WTC11 (cell line): ENCODE results near the gene BIRC2. TPM values are rescaled to one million over a fixed set of nuclear protein-coding genes. Genes with fewer than 3 reads are reported as not detected.

ENCODE experiments used
- ATAC-seq: fragments of 200-7000 bp; cut with Tn5 transposase; 2 replicates; pipeline ENCODE4 v1.10.0; 2021; ENCODE audit warnings: mild to moderate bottlenecking, moderate library complexity
- CTCF ChIA-PET: fragments of 300-600 bp; sonication (Branson Sonifier 250); formaldehyde crosslinking; loops from one replicate; lab custom pipeline; 2021; ENCODE audit warnings: antibody characterized with exemption; lab: Charles Lee
- POLR2A ChIA-PET: fragments of 350-600 bp; sonication (Branson Sonifier 250); formaldehyde crosslinking; loops from one replicate; lab custom pipeline; 2021; ENCODE audit warnings: antibody characterized with exemption; lab: Charles Lee
- DNase-seq: peaks from one replicate; pipeline ENCODE4 v3.0.0; 2021; ENCODE audit warnings: low spot score
- H3K27ac Mint-ChIP-seq: 2 replicates; pipeline ENCODE4 v1.8.0; 2021; ENCODE audit warnings: mixed read lengths
- H3K27me3 Mint-ChIP-seq: 2 replicates; pipeline ENCODE4 v1.8.0; 2021; ENCODE audit warnings: low read depth, mild to moderate bottlenecking, moderate library complexity, mixed read lengths
- H3K36me3 Mint-ChIP-seq: 2 replicates; pipeline ENCODE4 v1.8.0; 2021; ENCODE audit warnings: mixed read lengths
- H3K4me1 Mint-ChIP-seq: 2 replicates; pipeline ENCODE4 v1.8.0; 2022; ENCODE audit warnings: mixed read lengths
- H3K4me3 Mint-ChIP-seq: 2 replicates; pipeline ENCODE4 v1.8.0; 2021; ENCODE audit warnings: mild to moderate bottlenecking, moderate library complexity, mixed read lengths
- H3K9me3 Mint-ChIP-seq: 2 replicates; pipeline ENCODE4 v1.8.0; 2021; ENCODE audit warnings: mixed read lengths
- GRHL2 ChIP-seq: fragments of 250-450 bp; sonication (Bioruptor Pico); IDR thresholded peaks from 2 replicates; pipeline ENCODE4 v1.8.0; 2022; ENCODE audit warnings: mild to moderate bottlenecking, moderate library complexity; ENCODE audit not compliant: insufficient replicate concordance, severe bottlenecking
- JUN ChIP-seq: sonication (generic); formaldehyde crosslinking; IDR thresholded peaks from 2 replicates; pipeline ENCODE4 v1.8.0; 2023; ENCODE audit warnings: mild to moderate bottlenecking, missing genetic modification reagents
- OVOL2 ChIP-seq: fragments of 250-450 bp; sonication (Bioruptor Pico); IDR thresholded peaks from 2 replicates; pipeline ENCODE4 v1.9.0; 2021; ENCODE audit warnings: mild to moderate bottlenecking, borderline replicate concordance
- SMAD4 ChIP-seq: sonication (generic); formaldehyde crosslinking; IDR thresholded peaks from 2 replicates; pipeline ENCODE4 v1.8.0; 2022; ENCODE audit warnings: mild to moderate bottlenecking, missing genetic modification reagents
- SOX15 ChIP-seq: fragments of 250-450 bp; sonication (Bioruptor Pico); IDR thresholded peaks from 2 replicates; pipeline ENCODE4 v1.9.0; 2021; ENCODE audit warnings: mild to moderate bottlenecking
- TP53 ChIP-seq: sonication (generic); formaldehyde crosslinking; IDR thresholded peaks from 2 replicates; pipeline ENCODE4 v1.8.1; 2023; ENCODE audit warnings: mild to moderate bottlenecking, missing genetic modification reagents
- ZNF232 ChIP-seq: sonication (generic); formaldehyde crosslinking; IDR thresholded peaks from 2 replicates; pipeline ENCODE4 v1.8.0; 2022; ENCODE audit warnings: mild to moderate bottlenecking, missing genetic modification reagents
- ZNF416 ChIP-seq: fragments of 250-450 bp; sonication (Bioruptor Pico); IDR thresholded peaks from 2 replicates; pipeline ENCODE4 v1.9.0; 2021; ENCODE audit warnings: mild to moderate bottlenecking, inconsistent platforms
- total RNA-seq: library from RNA; stranded (reverse); gene quantifications from 3 replicates; pipeline ENCODE4 v1.2.3, GENCODE V29; 2021
- TF ChIP-seq, protein P1 (sequence below): sonication (generic); formaldehyde crosslinking; IDR thresholded peaks from 2 replicates; pipeline ENCODE4 v1.8.1; 2023; ENCODE audit warnings: mild to moderate bottlenecking, missing genetic modification reagents
- TF ChIP-seq, protein P2 (sequence below): sonication (generic); formaldehyde crosslinking; IDR thresholded peaks from 2 replicates; pipeline ENCODE4 v1.8.1; 2022; ENCODE audit warnings: low read depth, missing genetic modification reagents, borderline replicate concordance
- TF ChIP-seq, protein P3 (sequence below): sonication (generic); formaldehyde crosslinking; IDR thresholded peaks from 2 replicates; pipeline ENCODE4 v1.8.0; 2022; ENCODE audit warnings: missing genetic modification reagents
- TF ChIP-seq, protein P4 (sequence below): fragments of 250-450 bp; sonication (Bioruptor Pico); IDR thresholded peaks from 2 replicates; pipeline ENCODE4 v1.8.0; 2021; ENCODE audit warnings: mild to moderate bottlenecking
- TF ChIP-seq, protein P5 (sequence below): sonication (generic); formaldehyde crosslinking; IDR thresholded peaks from 2 replicates; pipeline ENCODE4 v1.8.1; 2023; ENCODE audit warnings: mild to moderate bottlenecking, missing genetic modification reagents
- TF ChIP-seq, protein P6 (sequence below): sonication (generic); formaldehyde crosslinking; IDR thresholded peaks from 2 replicates; pipeline ENCODE4 v1.8.1; 2022; ENCODE audit warnings: low read depth, mild to moderate bottlenecking, moderate library complexity, missing genetic modification reagents, borderline replicate concordance

BIRC2 gene
- total RNA-seq, 1 experiment from 2014 or later = 22.3 TPM

DNA sequence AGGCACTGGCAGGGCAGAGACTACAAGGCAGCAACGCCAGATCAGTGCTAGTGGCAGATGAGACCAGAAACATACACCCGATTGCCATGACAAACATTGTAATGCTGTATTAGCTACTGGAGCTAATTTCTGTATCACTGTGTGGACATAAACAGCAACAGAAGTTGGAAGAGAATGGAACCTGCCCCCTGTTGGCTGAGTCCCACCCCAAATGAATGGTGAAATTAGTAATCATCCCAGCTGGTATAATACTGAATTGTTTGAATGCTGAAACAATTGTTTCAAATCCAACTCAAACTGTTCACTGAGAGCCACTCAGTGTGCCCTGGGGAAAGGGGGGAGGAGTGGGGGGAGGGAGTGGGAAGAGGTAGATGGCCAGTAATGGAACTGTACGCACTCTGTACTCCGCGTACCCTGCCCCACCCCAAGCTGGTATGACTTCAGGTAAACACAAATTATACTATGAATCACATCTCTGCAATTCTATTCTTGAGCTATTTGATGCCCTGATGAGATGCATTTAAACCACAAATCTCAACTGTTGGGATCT lies 40.9 kb upstream of the BIRC2 start:
- peaks cover 24% of the 10 kb centered on the region for H3K36me3 Mint-ChIP-seq
- H3K27ac Mint-ChIP-seq = no peak overlapping the region
- ChIA-PET CTCF (interaction anchor here (0.7 to 1.5 kb wide), 9 partner anchors 11 to 360 kb away, joined by 3 to 10 read pairs (median 4); no protein-coding TSS in a partner anchor), POLR2A (no interaction called here)
- H3K27me3 Mint-ChIP-seq = no peaks in the 10 kb centered on the region; the same call in 1 of the 2 replicates
- peaks cover 26% of the 10 kb centered on the region for H3K9me3 Mint-ChIP-seq
- TF ChIP-seq TP53 (CRISPR knock-in tag) = no peak
- TF ChIP-seq JUN (CRISPR knock-in tag) = no peak
- TF ChIP-seq, protein P1, sequence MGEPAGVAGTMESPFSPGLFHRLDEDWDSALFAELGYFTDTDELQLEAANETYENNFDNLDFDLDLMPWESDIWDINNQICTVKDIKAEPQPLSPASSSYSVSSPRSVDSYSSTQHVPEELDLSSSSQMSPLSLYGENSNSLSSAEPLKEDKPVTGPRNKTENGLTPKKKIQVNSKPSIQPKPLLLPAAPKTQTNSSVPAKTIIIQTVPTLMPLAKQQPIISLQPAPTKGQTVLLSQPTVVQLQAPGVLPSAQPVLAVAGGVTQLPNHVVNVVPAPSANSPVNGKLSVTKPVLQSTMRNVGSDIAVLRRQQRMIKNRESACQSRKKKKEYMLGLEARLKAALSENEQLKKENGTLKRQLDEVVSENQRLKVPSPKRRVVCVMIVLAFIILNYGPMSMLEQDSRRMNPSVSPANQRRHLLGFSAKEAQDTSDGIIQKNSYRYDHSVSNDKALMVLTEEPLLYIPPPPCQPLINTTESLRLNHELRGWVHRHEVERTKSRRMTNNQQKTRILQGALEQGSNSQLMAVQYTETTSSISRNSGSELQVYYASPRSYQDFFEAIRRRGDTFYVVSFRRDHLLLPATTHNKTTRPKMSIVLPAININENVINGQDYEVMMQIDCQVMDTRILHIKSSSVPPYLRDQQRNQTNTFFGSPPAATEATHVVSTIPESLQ (CRISPR knock-in tag) = no peak
- TF ChIP-seq GRHL2 = no peak
- TF ChIP-seq, protein P2, sequence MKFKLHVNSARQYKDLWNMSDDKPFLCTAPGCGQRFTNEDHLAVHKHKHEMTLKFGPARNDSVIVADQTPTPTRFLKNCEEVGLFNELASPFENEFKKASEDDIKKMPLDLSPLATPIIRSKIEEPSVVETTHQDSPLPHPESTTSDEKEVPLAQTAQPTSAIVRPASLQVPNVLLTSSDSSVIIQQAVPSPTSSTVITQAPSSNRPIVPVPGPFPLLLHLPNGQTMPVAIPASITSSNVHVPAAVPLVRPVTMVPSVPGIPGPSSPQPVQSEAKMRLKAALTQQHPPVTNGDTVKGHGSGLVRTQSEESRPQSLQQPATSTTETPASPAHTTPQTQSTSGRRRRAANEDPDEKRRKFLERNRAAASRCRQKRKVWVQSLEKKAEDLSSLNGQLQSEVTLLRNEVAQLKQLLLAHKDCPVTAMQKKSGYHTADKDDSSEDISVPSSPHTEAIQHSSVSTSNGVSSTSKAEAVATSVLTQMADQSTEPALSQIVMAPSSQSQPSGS = no peak
- TF ChIP-seq SOX15 (CRISPR knock-in tag) = no peak
- H3K4me1 Mint-ChIP-seq = peaks cover 13% of the 10 kb centered on the region
- no peak overlapping the region for H3K4me3 Mint-ChIP-seq
- DNase-seq = no peak
- no peak for ATAC-seq

DNA sequence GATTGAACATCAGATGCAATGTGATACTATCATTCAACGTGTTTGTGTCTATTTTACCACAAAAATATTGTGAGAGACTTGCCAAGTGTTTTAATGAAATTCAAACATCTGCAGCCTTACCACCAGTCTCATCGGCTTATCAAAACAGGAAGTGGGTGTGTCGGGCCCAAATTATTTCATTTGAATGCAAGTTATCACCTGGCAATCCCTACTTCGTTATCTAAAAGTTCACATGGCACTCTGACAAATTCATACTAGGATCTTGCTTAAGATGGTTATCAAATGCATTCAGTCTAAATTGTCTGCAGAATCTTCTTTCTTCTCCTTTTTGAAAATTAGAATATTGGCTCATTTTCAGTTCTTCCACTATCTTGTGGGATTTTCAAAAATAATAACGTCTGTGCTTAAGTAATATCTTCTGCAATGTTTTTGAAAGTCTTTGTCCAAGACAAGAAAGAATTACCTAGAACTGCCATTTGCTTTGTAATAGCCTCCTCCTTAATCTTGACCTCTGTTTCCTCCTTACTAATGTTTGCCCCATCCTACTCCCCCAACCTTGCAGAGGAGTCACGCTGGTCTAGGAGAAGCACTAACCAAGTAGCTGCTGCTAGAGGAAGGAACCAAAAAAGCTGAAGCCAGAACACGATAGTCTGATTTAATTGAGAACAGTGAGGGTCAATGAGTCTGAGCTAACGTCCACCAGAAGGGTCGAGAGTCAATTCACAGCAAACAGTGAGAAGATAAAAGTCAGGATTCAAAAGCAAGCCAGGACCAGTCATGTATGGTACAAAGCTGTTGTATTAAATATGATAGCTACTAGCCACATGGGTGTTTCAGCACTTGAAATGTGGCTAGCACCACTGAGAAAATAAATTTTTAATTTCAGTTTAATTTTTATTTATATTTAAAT lies 39.9 kb upstream of the BIRC2 start:
- ATAC-seq = no peak
- H3K4me1 Mint-ChIP-seq = peaks cover 13% of the 10 kb centered on the region
- CTCF ChIA-PET = interaction anchor here (0.7 to 1.4 kb wide), 4 partner anchors 13 to 299 kb away, joined by 3 to 10 read pairs (median 6); no protein-coding TSS in a partner anchor
- H3K36me3 Mint-ChIP-seq = peaks cover 14% of the 10 kb centered on the region
- H3K4me3 Mint-ChIP-seq = no peak overlapping the region
- no peaks in the 10 kb centered on the region; the same call in 1 of the 2 replicates for H3K27me3 Mint-ChIP-seq
- DNase-seq = no peak
- POLR2A ChIA-PET = no interaction called here
- H3K9me3 Mint-ChIP-seq = peaks cover 17% of the 10 kb centered on the region
- TF ChIP-seq, protein P3, sequence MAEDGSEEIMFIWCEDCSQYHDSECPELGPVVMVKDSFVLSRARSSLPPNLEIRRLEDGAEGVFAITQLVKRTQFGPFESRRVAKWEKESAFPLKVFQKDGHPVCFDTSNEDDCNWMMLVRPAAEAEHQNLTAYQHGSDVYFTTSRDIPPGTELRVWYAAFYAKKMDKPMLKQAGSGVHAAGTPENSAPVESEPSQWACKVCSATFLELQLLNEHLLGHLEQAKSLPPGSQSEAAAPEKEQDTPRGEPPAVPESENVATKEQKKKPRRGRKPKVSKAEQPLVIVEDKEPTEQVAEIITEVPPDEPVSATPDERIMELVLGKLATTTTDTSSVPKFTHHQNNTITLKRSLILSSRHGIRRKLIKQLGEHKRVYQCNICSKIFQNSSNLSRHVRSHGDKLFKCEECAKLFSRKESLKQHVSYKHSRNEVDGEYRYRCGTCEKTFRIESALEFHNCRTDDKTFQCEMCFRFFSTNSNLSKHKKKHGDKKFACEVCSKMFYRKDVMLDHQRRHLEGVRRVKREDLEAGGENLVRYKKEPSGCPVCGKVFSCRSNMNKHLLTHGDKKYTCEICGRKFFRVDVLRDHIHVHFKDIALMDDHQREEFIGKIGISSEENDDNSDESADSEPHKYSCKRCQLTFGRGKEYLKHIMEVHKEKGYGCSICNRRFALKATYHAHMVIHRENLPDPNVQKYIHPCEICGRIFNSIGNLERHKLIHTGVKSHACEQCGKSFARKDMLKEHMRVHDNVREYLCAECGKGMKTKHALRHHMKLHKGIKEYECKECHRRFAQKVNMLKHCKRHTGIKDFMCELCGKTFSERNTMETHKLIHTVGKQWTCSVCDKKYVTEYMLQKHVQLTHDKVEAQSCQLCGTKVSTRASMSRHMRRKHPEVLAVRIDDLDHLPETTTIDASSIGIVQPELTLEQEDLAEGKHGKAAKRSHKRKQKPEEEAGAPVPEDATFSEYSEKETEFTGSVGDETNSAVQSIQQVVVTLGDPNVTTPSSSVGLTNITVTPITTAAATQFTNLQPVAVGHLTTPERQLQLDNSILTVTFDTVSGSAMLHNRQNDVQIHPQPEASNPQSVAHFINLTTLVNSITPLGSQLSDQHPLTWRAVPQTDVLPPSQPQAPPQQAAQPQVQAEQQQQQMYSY (CRISPR knock-in tag) = no peak
- TF ChIP-seq SMAD4 (no peak), ZNF416 (no peak)
- TF ChIP-seq, protein P4, sequence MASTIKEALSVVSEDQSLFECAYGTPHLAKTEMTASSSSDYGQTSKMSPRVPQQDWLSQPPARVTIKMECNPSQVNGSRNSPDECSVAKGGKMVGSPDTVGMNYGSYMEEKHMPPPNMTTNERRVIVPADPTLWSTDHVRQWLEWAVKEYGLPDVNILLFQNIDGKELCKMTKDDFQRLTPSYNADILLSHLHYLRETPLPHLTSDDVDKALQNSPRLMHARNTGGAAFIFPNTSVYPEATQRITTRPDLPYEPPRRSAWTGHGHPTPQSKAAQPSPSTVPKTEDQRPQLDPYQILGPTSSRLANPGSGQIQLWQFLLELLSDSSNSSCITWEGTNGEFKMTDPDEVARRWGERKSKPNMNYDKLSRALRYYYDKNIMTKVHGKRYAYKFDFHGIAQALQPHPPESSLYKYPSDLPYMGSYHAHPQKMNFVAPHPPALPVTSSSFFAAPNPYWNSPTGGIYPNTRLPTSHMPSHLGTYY (CRISPR knock-in tag) = no peak
- peak overlapping the region; percentile 11; the same call in 1 of the 2 replicates for H3K27ac Mint-ChIP-seq

DNA sequence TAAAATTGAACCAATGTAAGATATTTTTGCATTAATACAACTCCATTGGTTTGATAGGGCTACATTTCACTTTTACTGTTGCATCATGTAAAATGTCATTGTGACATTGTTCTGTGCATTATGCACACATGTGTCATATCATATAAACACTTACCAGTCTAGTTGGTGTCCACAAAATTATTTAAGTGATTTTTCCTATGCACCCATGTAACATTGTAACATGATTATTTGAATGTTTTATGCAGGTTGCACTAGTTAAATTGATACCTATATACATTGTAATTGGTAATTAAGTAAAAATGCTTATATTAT lies 39.3 kb upstream of the BIRC2 start:
- H3K4me3 Mint-ChIP-seq = no peak overlapping the region
- no peak overlapping the region for H3K27ac Mint-ChIP-seq
- ChIA-PET CTCF (interaction anchor here (0.7 to 1.1 kb wide), 3 partner anchors 13 to 300 kb away, joined by 3 to 7 read pairs (median 4); no protein-coding TSS in a partner anchor), POLR2A (no interaction called here)
- DNase-seq (no peak), ATAC-seq (no peak)
- peaks cover 14% of the 10 kb centered on the region for H3K36me3 Mint-ChIP-seq
- peaks cover 13% of the 10 kb centered on the region for H3K4me1 Mint-ChIP-seq
- no peaks in the 10 kb centered on the region; the same call in 1 of the 2 replicates for H3K27me3 Mint-ChIP-seq
- H3K9me3 Mint-ChIP-seq = peaks cover 16% of the 10 kb centered on the region
- TF ChIP-seq ZNF232 (CRISPR knock-in tag) (no peak), OVOL2 (no peak)
- TF ChIP-seq, protein P1 (CRISPR knock-in tag) = no peak
- TF ChIP-seq, protein P2 = no peak
- TF ChIP-seq, protein P5, sequence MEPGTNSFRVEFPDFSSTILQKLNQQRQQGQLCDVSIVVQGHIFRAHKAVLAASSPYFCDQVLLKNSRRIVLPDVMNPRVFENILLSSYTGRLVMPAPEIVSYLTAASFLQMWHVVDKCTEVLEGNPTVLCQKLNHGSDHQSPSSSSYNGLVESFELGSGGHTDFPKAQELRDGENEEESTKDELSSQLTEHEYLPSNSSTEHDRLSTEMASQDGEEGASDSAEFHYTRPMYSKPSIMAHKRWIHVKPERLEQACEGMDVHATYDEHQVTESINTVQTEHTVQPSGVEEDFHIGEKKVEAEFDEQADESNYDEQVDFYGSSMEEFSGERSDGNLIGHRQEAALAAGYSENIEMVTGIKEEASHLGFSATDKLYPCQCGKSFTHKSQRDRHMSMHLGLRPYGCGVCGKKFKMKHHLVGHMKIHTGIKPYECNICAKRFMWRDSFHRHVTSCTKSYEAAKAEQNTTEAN = no peak
- TF ChIP-seq, protein P6, sequence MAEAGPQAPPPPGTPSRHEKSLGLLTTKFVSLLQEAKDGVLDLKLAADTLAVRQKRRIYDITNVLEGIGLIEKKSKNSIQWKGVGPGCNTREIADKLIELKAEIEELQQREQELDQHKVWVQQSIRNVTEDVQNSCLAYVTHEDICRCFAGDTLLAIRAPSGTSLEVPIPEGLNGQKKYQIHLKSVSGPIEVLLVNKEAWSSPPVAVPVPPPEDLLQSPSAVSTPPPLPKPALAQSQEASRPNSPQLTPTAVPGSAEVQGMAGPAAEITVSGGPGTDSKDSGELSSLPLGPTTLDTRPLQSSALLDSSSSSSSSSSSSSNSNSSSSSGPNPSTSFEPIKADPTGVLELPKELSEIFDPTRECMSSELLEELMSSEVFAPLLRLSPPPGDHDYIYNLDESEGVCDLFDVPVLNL (CRISPR knock-in tag) = no peak
